ENCODE measurements around the gene SSC5D.
A peak's percentile ranks its signal among the peaks of the same experiment; 100 is the strongest.

SSC5D gene

GRCh38 chr19:55443045-55443823, 45.0 kb upstream of the SSC5D start, which contains the start of gene SHISA7 (continued):
- no peak for TF ChIP-seq ZNF561 (tag by site-specific recombination; IDR thresholded peaks at IDR 0.05; ENCODE audit: borderline replicate concordance)
- TF ChIP-seq ZNF292 (tag by site-specific recombination; IDR thresholded peaks at IDR 0.05; ENCODE audit: borderline replicate concordance, low read depth), result no peak
- TF ChIP-seq ZNF202 (tag by site-specific recombination; IDR thresholded peaks at IDR 0.05; ENCODE audit: borderline replicate concordance), result no peak
- no peak; the same call in 1 of the 2 replicates for TF ChIP-seq ZNF488 (tag by site-specific recombination; IDR thresholded peaks at IDR 0.05)
- TF ChIP-seq ZNF791 (tag by site-specific recombination; IDR thresholded peaks at IDR 0.05), result no peak
- TF ChIP-seq, protein P1, sequence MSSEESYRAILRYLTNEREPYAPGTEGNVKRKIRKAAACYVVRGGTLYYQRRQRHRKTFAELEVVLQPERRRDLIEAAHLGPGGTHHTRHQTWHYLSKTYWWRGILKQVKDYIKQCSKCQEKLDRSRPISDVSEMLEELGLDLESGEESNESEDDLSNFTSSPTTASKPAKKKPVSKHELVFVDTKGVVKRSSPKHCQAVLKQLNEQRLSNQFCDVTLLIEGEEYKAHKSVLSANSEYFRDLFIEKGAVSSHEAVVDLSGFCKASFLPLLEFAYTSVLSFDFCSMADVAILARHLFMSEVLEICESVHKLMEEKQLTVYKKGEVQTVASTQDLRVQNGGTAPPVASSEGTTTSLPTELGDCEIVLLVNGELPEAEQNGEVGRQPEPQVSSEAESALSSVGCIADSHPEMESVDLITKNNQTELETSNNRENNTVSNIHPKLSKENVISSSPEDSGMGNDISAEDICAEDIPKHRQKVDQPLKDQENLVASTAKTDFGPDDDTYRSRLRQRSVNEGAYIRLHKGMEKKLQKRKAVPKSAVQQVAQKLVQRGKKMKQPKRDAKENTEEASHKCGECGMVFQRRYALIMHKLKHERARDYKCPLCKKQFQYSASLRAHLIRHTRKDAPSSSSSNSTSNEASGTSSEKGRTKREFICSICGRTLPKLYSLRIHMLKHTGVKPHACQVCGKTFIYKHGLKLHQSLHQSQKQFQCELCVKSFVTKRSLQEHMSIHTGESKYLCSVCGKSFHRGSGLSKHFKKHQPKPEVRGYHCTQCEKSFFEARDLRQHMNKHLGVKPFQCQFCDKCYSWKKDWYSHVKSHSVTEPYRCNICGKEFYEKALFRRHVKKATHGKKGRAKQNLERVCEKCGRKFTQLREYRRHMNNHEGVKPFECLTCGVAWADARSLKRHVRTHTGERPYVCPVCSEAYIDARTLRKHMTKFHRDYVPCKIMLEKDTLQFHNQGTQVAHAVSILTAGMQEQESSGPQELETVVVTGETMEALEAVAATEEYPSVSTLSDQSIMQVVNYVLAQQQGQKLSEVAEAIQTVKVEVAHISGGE (tag by site-specific recombination; conservative IDR thresholded peaks at IDR 0.05; ENCODE audit: low read depth), result no peak
- peak; percentile 87 for TF ChIP-seq PRDM10 (tag by site-specific recombination; IDR thresholded peaks at IDR 0.05)
- peak; percentile 47; the same call in 1 of the 2 replicates for TF ChIP-seq ZBTB20 (tag by site-specific recombination; IDR thresholded peaks at IDR 0.05)
- TF ChIP-seq, protein P2, sequence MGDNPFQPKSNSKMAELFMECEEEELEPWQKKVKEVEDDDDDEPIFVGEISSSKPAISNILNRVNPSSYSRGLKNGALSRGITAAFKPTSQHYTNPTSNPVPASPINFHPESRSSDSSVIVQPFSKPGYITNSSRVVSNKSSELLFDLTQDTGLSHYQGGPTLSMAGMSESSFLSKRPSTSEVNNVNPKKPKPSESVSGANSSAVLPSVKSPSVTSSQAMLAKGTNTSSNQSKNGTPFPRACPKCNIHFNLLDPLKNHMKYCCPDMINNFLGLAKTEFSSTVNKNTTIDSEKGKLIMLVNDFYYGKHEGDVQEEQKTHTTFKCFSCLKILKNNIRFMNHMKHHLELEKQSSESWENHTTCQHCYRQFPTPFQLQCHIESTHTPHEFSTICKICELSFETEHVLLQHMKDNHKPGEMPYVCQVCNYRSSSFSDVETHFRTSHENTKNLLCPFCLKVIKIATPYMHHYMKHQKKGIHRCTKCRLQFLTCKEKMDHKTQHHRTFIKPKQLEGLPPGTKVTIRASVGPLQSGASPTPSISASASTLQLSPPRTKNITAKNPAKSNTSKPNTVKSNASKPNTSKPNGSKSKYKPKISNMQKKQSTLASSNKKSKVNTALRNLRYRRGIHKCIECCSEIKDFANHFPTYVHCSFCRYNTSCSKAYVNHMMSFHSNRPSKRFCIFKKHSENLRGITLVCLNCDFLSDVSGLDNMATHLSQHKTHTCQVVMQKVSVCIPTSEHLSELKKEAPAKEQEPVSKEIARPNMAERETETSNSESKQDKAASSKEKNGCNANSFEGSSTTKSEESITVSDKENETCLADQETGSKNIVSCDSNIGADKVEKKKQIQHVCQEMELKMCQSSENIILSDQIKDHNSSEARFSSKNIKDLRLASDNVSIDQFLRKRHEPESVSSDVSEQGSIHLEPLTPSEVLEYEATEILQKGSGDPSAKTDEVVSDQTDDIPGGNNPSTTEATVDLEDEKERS (tag by site-specific recombination; IDR thresholded peaks at IDR 0.05), result no peak
- no peak for TF ChIP-seq ZNF558 (tag by site-specific recombination; IDR thresholded peaks at IDR 0.05)
- no peak for TF ChIP-seq ZBTB7A (tag by site-specific recombination; IDR thresholded peaks at IDR 0.05; ENCODE audit: low read depth)
- no peak for TF ChIP-seq GLI2 (tag by site-specific recombination; IDR thresholded peaks at IDR 0.05; ENCODE audit: borderline replicate concordance, low read depth)
- TF ChIP-seq KLF16 (tag by site-specific recombination; IDR thresholded peaks at IDR 0.05), result no peak
- TF ChIP-seq, protein P3, sequence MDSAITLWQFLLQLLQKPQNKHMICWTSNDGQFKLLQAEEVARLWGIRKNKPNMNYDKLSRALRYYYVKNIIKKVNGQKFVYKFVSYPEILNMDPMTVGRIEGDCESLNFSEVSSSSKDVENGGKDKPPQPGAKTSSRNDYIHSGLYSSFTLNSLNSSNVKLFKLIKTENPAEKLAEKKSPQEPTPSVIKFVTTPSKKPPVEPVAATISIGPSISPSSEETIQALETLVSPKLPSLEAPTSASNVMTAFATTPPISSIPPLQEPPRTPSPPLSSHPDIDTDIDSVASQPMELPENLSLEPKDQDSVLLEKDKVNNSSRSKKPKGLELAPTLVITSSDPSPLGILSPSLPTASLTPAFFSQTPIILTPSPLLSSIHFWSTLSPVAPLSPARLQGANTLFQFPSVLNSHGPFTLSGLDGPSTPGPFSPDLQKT (IDR thresholded peaks at IDR 0.05; ENCODE audit: borderline replicate concordance, low read depth, low read length), result no peak
- TF ChIP-seq, protein P4, sequence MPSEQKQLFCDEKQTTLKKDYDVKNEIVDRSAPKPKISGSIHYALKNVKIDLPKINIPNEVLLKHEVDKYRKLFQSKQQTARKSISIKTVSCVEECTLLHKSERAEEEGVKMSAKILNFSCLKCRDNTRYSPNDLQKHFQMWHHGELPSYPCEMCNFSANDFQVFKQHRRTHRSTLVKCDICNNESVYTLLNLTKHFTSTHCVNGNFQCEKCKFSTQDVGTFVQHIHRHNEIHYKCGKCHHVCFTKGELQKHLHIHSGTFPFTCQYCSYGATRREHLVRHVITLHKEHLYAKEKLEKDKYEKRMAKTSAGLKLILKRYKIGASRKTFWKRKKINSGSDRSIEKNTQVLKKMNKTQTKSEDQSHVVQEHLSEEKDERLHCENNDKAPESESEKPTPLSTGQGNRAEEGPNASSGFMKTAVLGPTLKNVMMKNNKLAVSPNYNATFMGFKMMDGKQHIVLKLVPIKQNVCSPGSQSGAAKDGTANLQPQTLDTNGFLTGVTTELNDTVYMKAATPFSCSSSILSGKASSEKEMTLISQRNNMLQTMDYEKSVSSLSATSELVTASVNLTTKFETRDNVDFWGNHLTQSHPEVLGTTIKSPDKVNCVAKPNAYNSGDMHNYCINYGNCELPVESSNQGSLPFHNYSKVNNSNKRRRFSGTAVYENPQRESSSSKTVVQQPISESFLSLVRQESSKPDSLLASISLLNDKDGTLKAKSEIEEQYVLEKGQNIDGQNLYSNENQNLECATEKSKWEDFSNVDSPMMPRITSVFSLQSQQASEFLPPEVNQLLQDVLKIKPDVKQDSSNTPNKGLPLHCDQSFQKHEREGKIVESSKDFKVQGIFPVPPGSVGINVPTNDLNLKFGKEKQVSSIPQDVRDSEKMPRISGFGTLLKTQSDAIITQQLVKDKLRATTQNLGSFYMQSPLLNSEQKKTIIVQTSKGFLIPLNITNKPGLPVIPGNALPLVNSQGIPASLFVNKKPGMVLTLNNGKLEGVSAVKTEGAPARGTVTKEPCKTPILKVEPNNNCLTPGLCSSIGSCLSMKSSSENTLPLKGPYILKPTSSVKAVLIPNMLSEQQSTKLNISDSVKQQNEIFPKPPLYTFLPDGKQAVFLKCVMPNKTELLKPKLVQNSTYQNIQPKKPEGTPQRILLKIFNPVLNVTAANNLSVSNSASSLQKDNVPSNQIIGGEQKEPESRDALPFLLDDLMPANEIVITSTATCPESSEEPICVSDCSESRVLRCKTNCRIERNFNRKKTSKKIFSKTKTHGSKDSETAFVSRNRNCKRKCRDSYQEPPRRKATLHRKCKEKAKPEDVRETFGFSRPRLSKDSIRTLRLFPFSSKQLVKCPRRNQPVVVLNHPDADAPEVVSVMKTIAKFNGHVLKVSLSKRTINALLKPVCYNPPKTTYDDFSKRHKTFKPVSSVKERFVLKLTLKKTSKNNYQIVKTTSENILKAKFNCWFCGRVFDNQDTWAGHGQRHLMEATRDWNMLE (tag by site-specific recombination; conservative IDR thresholded peaks at IDR 0.05; ENCODE audit: low read depth), result no peak
- no peak for TF ChIP-seq ZBTB8A (tag by site-specific recombination; IDR thresholded peaks at IDR 0.05)
- TF ChIP-seq ZNF610 (tag by site-specific recombination; IDR thresholded peaks at IDR 0.05; ENCODE audit: borderline replicate concordance), result no peak
- no peak for TF ChIP-seq ZNF302 (tag by site-specific recombination; IDR thresholded peaks at IDR 0.05; ENCODE audit: low read depth)
- TF ChIP-seq ZNF184 (tag by site-specific recombination; IDR thresholded peaks at IDR 0.05), result no peak
- peak; percentile 76 for TF ChIP-seq ZXDB (tag by site-specific recombination; IDR thresholded peaks at IDR 0.05)
- TF ChIP-seq ZNF426 (tag by site-specific recombination; IDR thresholded peaks at IDR 0.05), result no peak
